Kidney glomerular epithelial cell (primary cell): ENCODE results near the gene CFAP46.
"Not testable (repeated sequence)": the region's sequence is repeated elsewhere in the genome, so short reads cannot be mapped to it uniquely, and the experiment has no call there.

ENCODE experiments used
- DNase-seq: peaks from one replicate; lab custom pipeline; 2025; lab: John Stamatoyannopoulos, UW

The CFAP46 gene

GRCh38 chr10:132826524-132827422 is 115.6 kb downstream of the CFAP46 start:
- DNase-seq: no peak

GRCh38 chr10:132825783-132826523 is 116.4 kb downstream of the CFAP46 start:
- not testable (repeated sequence) for DNase-seq

DNA sequence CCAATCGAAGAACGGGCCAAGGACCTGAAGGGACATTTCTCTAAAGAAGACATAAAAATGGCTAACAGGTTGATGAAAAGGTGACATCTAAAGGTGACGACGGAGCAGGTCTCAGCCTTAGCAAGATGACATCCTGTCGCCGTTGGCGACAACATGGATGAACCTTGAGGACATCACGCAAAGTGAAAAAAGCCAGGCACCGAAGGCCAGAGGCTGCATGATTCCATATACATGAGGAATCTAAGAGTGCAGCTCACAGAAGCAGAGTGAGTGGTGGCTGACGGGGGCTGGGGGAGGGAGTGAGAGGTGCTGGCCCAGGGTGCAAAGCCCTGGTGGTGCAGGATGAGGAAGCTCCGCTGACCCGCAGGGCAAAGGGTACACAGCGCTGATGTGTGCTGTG is 122.3 kb downstream of the CFAP46 start:
- DNase-seq: no peak

- no peak for DNase-seq
These were observed 124.6 kb downstream of the CFAP46 start for GRCh38 chr10:132817701-132818211.

- DNase-seq: no peak
These were observed 125.7 kb downstream of the CFAP46 start for GRCh38 chr10:132816718-132817117.

DNA sequence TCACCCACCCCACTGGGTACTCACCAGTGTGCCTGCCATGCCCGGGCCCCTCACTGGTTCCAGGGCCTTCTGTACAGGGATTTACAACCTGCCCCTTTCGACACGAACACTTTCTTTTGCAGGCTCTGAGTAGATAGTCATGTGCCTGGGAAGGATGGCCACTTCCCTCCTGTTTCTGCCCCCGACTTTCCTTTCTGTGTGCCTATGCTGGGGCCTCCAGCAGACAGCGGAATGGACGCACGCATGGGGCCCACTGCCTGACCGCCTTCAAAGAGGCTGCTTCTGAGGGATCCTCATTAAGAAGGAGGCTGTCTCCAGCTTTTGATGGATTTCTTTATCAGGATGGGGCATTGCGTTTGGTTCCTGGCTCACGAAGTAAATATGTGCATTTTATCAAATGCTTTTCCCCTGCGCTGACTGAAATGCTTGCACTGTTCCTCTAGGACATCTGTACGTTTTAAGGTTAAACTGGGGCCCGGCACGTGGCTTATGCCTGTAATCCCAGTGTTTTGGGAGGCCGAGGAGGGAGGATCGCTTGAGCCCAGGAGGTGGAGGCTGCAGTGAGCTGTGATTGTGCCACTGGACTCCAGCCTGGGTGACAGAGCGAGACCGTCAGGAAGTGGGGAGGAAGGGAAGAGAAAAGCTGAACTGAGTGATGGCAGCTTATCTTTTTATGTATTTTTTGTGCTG is 127.1 kb downstream of the CFAP46 start:
- no peak for DNase-seq

GRCh38 chr10:132814469-132814856 is 127.9 kb downstream of the CFAP46 start:
- no peak for DNase-seq

- DNase-seq: no peak
These were observed 128.6 kb downstream of the CFAP46 start for GRCh38 chr10:132813560-132814468.

DNA sequence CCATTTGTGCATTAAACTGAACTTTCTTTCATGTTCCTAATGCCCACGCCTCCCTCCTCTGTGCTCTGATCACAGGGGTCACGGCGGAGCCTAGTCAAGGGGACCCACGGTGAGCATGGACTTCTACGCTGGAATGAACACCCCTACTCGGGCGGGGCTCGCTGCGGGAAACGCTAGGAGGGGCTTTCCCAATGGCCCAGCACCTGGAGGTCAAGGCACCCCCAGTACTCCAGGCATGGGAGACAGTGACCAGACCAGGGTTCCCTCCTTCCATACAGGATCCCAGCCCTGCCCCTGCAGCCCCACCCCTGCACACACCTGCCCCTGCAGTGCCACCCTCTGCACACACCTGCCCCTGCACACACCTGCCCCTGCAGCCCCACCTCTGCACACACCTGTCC is 129.4 kb downstream of the CFAP46 start:
- no peak for DNase-seq

GRCh38 chr10:132812520-132812919 is 129.8 kb downstream of the CFAP46 start:
- no peak for DNase-seq

DNA sequence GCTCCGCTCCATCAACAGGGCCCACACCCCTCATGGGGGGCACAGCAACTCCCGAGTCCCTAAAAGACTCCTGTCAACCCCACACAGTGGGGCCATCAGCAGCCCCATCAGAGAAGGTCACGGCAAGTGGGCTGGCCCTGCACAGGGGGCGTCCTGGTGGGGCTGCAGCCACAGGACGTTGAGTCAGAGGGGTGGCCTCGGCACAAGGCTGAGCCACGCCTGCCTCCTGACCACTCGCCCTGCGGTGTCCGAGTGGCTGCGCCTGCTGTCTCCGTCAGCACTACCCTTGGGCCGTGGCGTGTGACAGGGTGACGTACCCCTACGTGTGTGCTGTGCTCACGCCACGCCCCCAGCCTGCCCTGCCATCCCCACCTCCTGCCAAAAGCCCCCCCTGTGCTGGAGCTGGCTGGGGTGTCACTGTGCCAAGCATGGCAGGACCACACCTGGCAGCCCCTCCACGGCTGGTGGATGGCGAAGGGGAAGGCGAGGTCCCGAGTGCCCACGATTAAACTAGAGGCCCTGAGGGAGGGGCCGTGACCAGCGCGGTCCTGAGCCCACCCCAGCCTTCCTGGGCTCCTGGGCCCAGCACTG is 130.4 kb downstream of the CFAP46 start:
- no peak for DNase-seq

DNA sequence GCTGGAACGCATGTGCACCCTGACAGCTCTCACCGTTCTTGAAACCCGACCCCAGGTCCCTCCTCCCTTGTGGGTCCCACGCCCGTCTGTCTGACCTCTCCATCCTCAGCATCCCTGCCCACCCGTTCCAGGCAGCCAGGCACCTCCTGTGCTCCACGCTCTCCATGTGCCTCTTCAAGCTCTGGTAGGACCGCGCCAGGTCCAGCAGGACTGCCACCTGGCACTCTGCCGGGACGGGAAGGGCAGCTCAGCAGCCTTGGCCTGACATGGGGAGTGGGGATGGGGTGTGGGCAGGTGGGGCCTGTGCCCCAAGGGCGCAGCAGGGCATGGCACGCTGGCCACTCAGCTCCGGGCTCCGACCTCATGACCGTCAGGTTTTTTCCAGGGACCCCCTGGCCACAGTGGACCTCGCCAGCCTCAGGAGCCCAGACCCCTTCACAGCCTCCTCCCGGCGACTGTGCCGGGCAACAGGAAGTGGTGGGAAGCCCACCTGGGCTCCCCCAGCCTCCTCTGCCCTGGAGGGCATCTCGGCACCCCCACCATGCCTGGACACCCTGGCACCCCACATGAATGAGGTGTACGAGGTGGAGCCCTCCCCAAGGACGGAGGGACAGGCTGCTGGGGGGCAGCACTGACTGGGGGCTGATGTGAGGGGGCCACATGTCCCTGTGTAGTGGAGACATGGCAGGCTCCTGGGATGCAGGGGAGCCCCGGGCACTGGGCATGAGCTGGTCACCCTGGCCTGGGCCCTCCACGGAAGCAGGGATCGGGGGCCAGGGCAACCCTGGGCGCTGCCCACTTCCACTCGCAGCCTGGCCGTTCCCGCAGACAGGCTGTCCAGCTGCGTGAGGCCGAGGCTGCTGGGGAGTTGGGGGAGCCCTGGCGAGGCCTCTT is 131.3 kb downstream of the CFAP46 start:
- DNase-seq: no peak

GRCh38 chr10:132810141-132810806 is 132.1 kb downstream of the CFAP46 start:
- no peak for DNase-seq

GRCh38 chr10:132809232-132810140 is 132.9 kb downstream of the CFAP46 start:
- DNase-seq: no peak

DNA sequence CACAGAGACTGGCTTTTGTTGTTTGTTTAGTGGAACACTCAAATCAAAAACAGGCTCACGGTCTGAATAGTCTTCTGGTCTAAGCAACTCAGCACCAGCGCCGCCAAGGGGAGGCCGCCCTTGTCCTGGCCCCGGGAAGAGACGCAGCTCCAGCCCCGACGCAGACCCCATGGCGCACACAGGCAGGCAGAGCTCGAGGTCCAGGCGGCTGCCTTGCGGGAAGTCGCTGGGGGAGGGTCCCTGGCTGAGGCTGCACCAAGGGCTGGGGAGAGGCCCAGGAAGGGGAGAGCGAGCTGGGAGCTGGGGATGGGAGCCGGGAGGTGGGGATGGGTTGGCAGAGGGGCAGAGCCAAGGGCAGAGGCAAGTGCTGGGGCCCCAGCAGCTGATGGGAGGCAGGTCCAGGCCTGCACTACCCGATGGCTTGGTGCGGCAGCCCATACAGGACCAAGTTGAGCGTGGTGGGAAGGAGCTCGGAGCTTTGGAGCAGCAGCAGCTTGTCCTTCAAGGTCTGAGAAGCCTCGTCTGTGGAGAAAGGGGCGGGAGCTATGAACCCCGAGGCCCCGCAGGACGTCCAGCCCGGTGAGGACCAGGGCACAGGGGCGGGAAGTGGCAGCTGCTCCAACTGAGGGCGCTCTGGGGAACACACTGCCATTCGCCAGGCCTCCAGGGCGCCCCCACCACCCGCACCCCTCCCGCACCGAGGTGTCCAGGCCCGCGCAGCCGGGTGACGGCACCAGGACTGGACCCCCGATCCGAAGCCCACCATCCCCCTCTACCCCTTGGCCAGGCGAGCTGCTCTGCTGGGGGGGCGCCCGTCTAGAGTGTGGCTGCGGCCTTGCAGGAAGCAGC is 133.8 kb downstream of the CFAP46 start:
- no peak for DNase-seq

DNA sequence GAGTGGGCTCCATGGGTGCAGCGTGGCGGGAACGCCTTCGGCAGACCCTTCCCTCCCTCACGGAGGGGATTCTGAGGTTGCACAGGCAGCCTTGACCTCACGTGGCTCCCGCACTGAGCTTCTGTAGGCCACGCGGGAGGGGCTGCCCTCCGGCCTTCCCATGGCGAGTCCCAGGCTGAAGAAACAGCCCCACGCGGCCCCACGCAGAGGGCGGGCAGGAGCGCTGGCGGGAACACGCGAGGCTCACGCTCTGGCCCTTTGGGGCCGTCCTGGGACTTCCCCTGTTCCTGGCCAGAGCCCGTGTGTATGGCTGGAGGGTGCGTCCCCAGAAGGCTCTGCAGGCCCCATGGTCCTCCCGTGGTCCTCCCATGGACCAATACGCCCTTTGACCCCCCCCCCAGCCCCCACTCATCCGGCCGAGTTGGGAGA is 134.7 kb downstream of the CFAP46 start:
- DNase-seq: no peak

DNA sequence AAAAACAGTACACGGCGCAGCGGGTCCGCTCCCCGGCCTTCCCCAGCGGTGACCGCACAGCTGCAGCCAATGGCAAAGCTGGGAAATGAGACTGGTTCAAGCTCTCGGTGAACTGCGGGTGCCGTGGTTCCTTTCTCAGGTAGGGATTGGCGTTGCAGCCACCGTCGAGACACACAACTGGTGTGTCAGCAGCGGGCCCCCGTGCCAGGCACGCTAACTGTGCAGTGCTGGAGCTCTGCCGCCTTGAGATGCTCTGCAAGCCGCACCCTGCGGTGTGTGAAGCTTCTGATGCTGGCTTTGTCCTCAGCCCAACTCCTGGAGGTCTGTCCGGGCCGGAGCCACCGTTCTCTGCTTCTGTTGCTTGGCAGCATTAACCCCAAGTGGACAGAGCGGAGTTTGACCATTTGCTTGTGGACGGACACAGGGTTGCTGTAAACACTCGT is 135.8 kb downstream of the CFAP46 start:
- no peak for DNase-seq
